GM12878 (cell line): Measurements from ENCODE around the gene DNAI7. TPM values are rescaled to one million over a fixed set of nuclear protein-coding genes. Genes with fewer than 3 reads are reported as not detected.
A peak's percentile ranks its signal among the peaks of the same experiment; 100 is the strongest.

Experiments
- BCL11A ChIP-seq: IDR thresholded peaks from 2 replicates; pipeline ENCODE4 v1.6.1; 2011; ENCODE audit warnings: low read depth, low read length
- CHD1 ChIP-seq: IDR thresholded peaks from 2 replicates; pipeline ENCODE4 v1.6.1; 2012; ENCODE audit warnings: low read depth, low read length, improper control_type of control experiment
- ETV6 ChIP-seq, 2 experiments: fragments of 450-650 bp in 1 of 2; IDR thresholded peaks in 1 of 2; conservative IDR thresholded peaks in 1 of 2; 2 replicates each; pipeline ENCODE4 v1.6.1; 2014; ENCODE audit warnings: antibody characterized with exemption in 1 of 2, borderline replicate concordance in 1 of 2, low read depth in 1 of 2, mild to moderate bottlenecking in 1 of 2, moderate library complexity in 1 of 2
- EZH2 ChIP-seq: IDR thresholded peaks from 2 replicates; pipeline ENCODE4 v1.6.1; 2012; ENCODE audit warnings: low read depth, mild to moderate bottlenecking, control low read depth, inconsistent platforms, low read length, borderline replicate concordance; ENCODE audit not compliant: control insufficient read depth
- LARP7 ChIP-seq: fragments of 450-650 bp; IDR thresholded peaks from 2 replicates; pipeline ENCODE4 v1.6.1; 2017; ENCODE audit warnings: mild to moderate bottlenecking
- MTA2 ChIP-seq: fragments of 450-650 bp; IDR thresholded peaks from 2 replicates; pipeline ENCODE4 v1.6.1; 2016; ENCODE audit warnings: low read depth, mild to moderate bottlenecking, moderate library complexity
- MXI1 ChIP-seq: fragments of 150-350 bp; IDR thresholded peaks from 2 replicates; pipeline ENCODE4 v1.6.1; 2011; ENCODE audit warnings: low read depth, mild to moderate bottlenecking, inconsistent platforms, low read length, improper control_type of control experiment
- MYC ChIP-seq: IDR thresholded peaks from 2 replicates; pipeline ENCODE4 v1.6.1; 2011; ENCODE audit warnings: mild to moderate bottlenecking, low read length, moderate library complexity, inconsistent platforms; ENCODE audit not compliant: insufficient read depth, insufficient replicate concordance, insufficient read length, severe bottlenecking
- NR2C2 ChIP-seq: IDR thresholded peaks from 2 replicates; pipeline ENCODE4 v1.6.1; 2011; ENCODE audit warnings: borderline replicate concordance, low read depth; ENCODE audit not compliant: control insufficient read depth, insufficient read length
- SIN3A ChIP-seq: IDR thresholded peaks from 2 replicates; pipeline ENCODE4 v1.6.1; 2012; ENCODE audit warnings: low read depth, low read length, improper control_type of control experiment
- TCF3 ChIP-seq: IDR thresholded peaks from 2 replicates; pipeline ENCODE4 v1.6.1; 2012; ENCODE audit warnings: low read depth, mild to moderate bottlenecking, low read length, borderline replicate concordance; ENCODE audit not compliant: insufficient read depth
- YBX1 ChIP-seq: fragments of 450-650 bp; IDR thresholded peaks from 2 replicates; pipeline ENCODE4 v1.6.1; 2016; ENCODE audit warnings: antibody characterized with exemption
- polyA plus RNA-seq, 11 experiments: library from polyadenylated mRNA; depleted of rRNA in 4 of 11; unstranded in 6 of 11; stranded (reverse) in 5 of 11; fragments of >200 nt; fragmentation: Nextera tagmentation in 4 of 11; fragmentation: Illumina TruSeq in 1 of 11; extraction: Ambion mirVana in 4 of 11; extraction: Trizol in 1 of 11; gene quantifications; 1 replicate in 1 of 11; 2 replicates in 10 of 11; pipeline versions ENCODE4 v1.2.1 to v1.2.3, GENCODE V29; 2011 to 2016; ENCODE audit warnings: inconsistent platforms in 2 of 11, missing spikeins in 2 of 11, low read depth in 1 of 11
- total RNA-seq, 4 experiments: library from RNA; depleted of rRNA in 3 of 4; stranded (reverse); fragments of >200 nt in 3 of 4; fragmentation: Illumina TruSeq in 1 of 4; extraction: Trizol in 1 of 4; gene quantifications; 2 replicates each; pipeline versions ENCODE4 v1.2.1 to v1.2.3, GENCODE V29; 2013 to 2021
- TF ChIP-seq, protein P1 (sequence below): fragments of 450-650 bp; IDR thresholded peaks from 2 replicates; pipeline ENCODE4 v1.6.1; 2017; ENCODE audit warnings: mild to moderate bottlenecking, moderate library complexity
- TF ChIP-seq, protein P2 (sequence below): fragments of 450-650 bp; formaldehyde crosslinking; IDR thresholded peaks from 2 replicates; pipeline ENCODE4 v1.4.0; 2022; ENCODE audit warnings: mild to moderate bottlenecking, moderate library complexity
- TF ChIP-seq, protein P3 (sequence below): fragments of 450-650 bp; IDR thresholded peaks from 2 replicates; pipeline ENCODE4 v1.6.1; 2017; ENCODE audit warnings: mild to moderate bottlenecking, moderate library complexity

DNAI7 gene
- total and polyA plus RNA-seq, 10 of the 15 experiments (the other 5 are each of a cell fraction or from before 2014, with no cell fraction given), result 0.05 to 0.48 (median 0.13) TPM; not detected in 4

DNA sequence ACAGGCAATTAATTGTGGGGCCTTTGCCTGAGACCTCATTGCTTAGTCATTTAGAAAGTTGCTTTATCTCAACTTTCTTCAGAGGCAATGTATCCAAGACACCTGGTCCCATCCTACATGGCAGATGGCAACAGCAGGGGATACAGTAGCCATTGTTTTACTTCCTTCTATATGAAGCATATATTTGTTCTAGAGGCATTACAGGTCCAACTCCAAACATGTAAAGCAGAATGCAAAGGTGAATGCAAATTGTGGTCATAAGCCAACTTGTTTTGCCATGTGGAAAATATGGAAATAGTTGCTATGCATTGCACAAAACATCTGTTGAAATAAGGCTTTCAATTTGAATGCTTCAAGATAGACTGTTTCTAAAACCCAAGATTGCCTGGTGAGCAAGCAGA, 136.3 kb downstream of the DNAI7 start (continued):
- TF ChIP-seq, protein P1, sequence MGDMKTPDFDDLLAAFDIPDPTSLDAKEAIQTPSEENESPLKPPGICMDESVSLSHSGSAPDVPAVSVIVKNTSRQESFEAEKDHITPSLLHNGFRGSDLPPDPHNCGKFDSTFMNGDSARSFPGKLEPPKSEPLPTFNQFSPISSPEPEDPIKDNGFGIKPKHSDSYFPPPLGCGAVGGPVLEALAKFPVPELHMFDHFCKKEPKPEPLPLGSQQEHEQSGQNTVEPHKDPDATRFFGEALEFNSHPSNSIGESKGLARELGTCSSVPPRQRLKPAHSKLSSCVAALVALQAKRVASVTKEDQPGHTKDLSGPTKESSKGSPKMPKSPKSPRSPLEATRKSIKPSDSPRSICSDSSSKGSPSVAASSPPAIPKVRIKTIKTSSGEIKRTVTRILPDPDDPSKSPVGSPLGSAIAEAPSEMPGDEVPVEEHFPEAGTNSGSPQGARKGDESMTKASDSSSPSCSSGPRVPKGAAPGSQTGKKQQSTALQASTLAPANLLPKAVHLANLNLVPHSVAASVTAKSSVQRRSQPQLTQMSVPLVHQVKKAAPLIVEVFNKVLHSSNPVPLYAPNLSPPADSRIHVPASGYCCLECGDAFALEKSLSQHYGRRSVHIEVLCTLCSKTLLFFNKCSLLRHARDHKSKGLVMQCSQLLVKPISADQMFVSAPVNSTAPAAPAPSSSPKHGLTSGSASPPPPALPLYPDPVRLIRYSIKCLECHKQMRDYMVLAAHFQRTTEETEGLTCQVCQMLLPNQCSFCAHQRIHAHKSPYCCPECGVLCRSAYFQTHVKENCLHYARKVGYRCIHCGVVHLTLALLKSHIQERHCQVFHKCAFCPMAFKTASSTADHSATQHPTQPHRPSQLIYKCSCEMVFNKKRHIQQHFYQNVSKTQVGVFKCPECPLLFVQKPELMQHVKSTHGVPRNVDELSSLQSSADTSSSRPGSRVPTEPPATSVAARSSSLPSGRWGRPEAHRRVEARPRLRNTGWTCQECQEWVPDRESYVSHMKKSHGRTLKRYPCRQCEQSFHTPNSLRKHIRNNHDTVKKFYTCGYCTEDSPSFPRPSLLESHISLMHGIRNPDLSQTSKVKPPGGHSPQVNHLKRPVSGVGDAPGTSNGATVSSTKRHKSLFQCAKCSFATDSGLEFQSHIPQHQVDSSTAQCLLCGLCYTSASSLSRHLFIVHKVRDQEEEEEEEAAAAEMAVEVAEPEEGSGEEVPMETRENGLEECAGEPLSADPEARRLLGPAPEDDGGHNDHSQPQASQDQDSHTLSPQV, result no peak
- peak; percentile 58; the same call in 1 of the 2 replicates for TF ChIP-seq MTA2
- peak; percentile 66; the same call in 1 of the 2 replicates for TF ChIP-seq CHD1
- no peak for TF ChIP-seq NR2C2
- no peak for TF ChIP-seq LARP7
- TF ChIP-seq MXI1, result no peak
- TF ChIP-seq YBX1, result no peak
- TF ChIP-seq, protein P2, sequence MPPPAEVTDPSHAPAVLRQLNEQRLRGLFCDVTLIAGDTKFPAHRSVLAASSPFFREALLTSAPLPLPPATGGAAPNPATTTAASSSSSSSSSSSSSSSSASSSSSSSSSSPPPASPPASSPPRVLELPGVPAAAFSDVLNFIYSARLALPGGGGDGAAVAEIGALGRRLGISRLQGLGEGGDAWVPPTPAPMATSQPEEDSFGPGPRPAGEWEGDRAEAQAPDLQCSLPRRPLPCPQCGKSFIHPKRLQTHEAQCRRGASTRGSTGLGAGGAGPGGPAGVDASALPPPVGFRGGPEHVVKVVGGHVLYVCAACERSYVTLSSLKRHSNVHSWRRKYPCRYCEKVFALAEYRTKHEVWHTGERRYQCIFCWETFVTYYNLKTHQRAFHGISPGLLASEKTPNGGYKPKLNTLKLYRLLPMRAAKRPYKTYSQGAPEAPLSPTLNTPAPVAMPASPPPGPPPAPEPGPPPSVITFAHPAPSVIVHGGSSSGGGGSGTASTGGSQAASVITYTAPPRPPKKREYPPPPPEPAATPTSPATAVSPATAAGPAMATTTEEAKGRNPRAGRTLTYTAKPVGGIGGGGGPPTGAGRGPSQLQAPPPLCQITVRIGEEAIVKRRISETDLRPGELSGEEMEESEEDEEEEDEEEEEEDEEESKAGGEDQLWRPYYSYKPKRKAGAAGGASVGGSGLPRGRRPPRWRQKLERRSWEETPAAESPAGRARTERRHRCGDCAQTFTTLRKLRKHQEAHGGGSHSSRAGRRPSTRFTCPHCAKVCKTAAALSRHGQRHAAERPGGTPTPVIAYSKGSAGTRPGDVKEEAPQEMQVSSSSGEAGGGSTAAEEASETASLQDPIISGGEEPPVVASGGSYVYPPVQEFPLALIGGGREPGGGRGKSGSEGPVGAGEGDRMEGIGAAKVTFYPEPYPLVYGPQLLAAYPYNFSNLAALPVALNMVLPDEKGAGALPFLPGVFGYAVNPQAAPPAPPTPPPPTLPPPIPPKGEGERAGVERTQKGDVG (CRISPR knock-in tag), result no peak
- TF ChIP-seq, protein P3, sequence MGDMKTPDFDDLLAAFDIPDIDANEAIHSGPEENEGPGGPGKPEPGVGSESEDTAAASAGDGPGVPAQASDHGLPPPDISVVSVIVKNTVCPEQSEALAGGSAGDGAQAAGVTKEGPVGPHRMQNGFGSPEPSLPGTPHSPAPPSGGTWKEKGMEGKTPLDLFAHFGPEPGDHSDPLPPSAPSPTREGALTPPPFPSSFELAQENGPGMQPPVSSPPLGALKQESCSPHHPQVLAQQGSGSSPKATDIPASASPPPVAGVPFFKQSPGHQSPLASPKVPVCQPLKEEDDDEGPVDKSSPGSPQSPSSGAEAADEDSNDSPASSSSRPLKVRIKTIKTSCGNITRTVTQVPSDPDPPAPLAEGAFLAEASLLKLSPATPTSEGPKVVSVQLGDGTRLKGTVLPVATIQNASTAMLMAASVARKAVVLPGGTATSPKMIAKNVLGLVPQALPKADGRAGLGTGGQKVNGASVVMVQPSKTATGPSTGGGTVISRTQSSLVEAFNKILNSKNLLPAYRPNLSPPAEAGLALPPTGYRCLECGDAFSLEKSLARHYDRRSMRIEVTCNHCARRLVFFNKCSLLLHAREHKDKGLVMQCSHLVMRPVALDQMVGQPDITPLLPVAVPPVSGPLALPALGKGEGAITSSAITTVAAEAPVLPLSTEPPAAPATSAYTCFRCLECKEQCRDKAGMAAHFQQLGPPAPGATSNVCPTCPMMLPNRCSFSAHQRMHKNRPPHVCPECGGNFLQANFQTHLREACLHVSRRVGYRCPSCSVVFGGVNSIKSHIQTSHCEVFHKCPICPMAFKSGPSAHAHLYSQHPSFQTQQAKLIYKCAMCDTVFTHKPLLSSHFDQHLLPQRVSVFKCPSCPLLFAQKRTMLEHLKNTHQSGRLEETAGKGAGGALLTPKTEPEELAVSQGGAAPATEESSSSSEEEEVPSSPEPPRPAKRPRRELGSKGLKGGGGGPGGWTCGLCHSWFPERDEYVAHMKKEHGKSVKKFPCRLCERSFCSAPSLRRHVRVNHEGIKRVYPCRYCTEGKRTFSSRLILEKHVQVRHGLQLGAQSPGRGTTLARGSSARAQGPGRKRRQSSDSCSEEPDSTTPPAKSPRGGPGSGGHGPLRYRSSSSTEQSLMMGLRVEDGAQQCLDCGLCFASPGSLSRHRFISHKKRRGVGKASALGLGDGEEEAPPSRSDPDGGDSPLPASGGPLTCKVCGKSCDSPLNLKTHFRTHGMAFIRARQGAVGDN, result no peak; the same call in 1 of the 2 replicates
- TF ChIP-seq EZH2, result no peak
- peak; percentile 59; the same call in 1 of the 2 replicates for TF ChIP-seq BCL11A
- TF ChIP-seq MYC, result no peak
- no peak for TF ChIP-seq ETV6 (conservative IDR thresholded peaks at IDR 0.05 in 1 of 2, IDR thresholded peaks at IDR 0.05 in 1 of 2; ENCODE audit: borderline replicate concordance in 1 of 2, low read depth in 1 of 2)
- no peak for TF ChIP-seq SIN3A
- TF ChIP-seq TCF3, result peak; percentile 46; the same call in 1 of the 2 replicates
